ENCODE results near the gene GOLPH3.

GOLPH3 gene

GRCh38 chr5:32193591-32193990 lies 19.5 kb upstream of the GOLPH3 start (continued):
- TF ChIP-seq GLIS2 (tag by site-specific recombination; IDR thresholded peaks at IDR 0.05) (no peak), ZNF626 (tag by site-specific recombination; IDR thresholded peaks at IDR 0.05) (no peak), ZNF560 (tag by site-specific recombination; IDR thresholded peaks at IDR 0.05; ENCODE audit: borderline replicate concordance) (no peak), ZNF416 (tag by site-specific recombination; IDR thresholded peaks at IDR 0.05) (no peak), ZNF610 (tag by site-specific recombination; IDR thresholded peaks at IDR 0.05; ENCODE audit: borderline replicate concordance) (peak; percentile 96), ZNF776 (tag by site-specific recombination; IDR thresholded peaks at IDR 0.05; ENCODE audit: borderline replicate concordance) (no peak), ZNF623 (tag by site-specific recombination; IDR thresholded peaks at IDR 0.05) (no peak), WT1 (tag by site-specific recombination; IDR thresholded peaks at IDR 0.05) (peak; percentile 61), KLF7 (tag by site-specific recombination; IDR thresholded peaks at IDR 0.05; ENCODE audit: borderline replicate concordance) (no peak; the same call in 1 of the 2 replicates), ZSCAN23 (tag by site-specific recombination; IDR thresholded peaks at IDR 0.05) (no peak; the same call in 1 of the 2 replicates), ZNF354C (tag by site-specific recombination; IDR thresholded peaks at IDR 0.05; ENCODE audit: borderline replicate concordance, low read depth) (no peak), IKZF3 (tag by site-specific recombination; IDR thresholded peaks at IDR 0.05) (peak; percentile 97), ZSCAN5A (tag by site-specific recombination; IDR thresholded peaks at IDR 0.05) (no peak), ZNF792 (tag by site-specific recombination; IDR thresholded peaks at IDR 0.05) (no peak), ZNF114 (tag by site-specific recombination; IDR thresholded peaks at IDR 0.05) (no peak), ZSCAN18 (tag by site-specific recombination; IDR thresholded peaks at IDR 0.05) (0 out of 2 replicates have a peak, but pooled peaks have one; percentile 85), ZNF843 (tag by site-specific recombination; IDR thresholded peaks at IDR 0.05) (peak; percentile 96), ELK4 (IDR thresholded peaks at IDR 0.05; ENCODE audit: borderline replicate concordance, low read depth, low read length) (no peak), ZNF561 (tag by site-specific recombination; IDR thresholded peaks at IDR 0.05; ENCODE audit: borderline replicate concordance) (peak; percentile 98), ZNF138 (tag by site-specific recombination; IDR thresholded peaks at IDR 0.05; ENCODE audit: borderline replicate concordance) (no peak), ZNF121 (tag by site-specific recombination; IDR thresholded peaks at IDR 0.05) (no peak)
- TF ChIP-seq, protein P1, sequence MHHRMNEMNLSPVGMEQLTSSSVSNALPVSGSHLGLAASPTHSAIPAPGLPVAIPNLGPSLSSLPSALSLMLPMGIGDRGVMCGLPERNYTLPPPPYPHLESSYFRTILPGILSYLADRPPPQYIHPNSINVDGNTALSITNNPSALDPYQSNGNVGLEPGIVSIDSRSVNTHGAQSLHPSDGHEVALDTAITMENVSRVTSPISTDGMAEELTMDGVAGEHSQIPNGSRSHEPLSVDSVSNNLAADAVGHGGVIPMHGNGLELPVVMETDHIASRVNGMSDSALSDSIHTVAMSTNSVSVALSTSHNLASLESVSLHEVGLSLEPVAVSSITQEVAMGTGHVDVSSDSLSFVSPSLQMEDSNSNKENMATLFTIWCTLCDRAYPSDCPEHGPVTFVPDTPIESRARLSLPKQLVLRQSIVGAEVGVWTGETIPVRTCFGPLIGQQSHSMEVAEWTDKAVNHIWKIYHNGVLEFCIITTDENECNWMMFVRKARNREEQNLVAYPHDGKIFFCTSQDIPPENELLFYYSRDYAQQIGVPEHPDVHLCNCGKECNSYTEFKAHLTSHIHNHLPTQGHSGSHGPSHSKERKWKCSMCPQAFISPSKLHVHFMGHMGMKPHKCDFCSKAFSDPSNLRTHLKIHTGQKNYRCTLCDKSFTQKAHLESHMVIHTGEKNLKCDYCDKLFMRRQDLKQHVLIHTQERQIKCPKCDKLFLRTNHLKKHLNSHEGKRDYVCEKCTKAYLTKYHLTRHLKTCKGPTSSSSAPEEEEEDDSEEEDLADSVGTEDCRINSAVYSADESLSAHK (tag by site-specific recombination; IDR thresholded peaks at IDR 0.05): peak; percentile 76
- TF ChIP-seq, protein P2, sequence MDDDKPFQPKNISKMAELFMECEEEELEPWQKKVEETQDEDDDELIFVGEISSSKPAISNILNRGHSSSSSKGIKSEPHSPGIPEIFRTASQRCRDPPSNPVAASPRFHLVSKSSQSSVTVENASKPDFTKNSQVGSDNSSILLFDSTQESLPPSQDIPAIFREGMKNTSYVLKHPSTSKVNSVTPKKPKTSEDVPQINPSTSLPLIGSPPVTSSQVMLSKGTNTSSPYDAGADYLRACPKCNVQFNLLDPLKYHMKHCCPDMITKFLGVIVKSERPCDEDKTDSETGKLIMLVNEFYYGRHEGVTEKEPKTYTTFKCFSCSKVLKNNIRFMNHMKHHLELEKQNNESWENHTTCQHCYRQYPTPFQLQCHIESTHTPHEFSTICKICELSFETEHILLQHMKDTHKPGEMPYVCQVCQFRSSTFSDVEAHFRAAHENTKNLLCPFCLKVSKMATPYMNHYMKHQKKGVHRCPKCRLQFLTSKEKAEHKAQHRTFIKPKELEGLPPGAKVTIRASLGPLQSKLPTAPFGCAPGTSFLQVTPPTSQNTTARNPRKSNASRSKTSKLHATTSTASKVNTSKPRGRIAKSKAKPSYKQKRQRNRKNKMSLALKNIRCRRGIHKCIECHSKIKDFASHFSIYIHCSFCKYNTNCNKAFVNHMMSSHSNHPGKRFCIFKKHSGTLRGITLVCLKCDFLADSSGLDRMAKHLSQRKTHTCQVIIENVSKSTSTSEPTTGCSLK (tag by site-specific recombination; IDR thresholded peaks at IDR 0.05): no peak
- TF ChIP-seq, protein P3, sequence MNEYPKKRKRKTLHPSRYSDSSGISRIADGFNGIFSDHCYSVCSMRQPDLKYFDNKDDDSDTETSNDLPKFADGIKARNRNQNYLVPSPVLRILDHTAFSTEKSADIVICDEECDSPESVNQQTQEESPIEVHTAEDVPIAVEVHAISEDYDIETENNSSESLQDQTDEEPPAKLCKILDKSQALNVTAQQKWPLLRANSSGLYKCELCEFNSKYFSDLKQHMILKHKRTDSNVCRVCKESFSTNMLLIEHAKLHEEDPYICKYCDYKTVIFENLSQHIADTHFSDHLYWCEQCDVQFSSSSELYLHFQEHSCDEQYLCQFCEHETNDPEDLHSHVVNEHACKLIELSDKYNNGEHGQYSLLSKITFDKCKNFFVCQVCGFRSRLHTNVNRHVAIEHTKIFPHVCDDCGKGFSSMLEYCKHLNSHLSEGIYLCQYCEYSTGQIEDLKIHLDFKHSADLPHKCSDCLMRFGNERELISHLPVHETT (tag by site-specific recombination; IDR thresholded peaks at IDR 0.05): no peak
- TF ChIP-seq, protein P4, sequence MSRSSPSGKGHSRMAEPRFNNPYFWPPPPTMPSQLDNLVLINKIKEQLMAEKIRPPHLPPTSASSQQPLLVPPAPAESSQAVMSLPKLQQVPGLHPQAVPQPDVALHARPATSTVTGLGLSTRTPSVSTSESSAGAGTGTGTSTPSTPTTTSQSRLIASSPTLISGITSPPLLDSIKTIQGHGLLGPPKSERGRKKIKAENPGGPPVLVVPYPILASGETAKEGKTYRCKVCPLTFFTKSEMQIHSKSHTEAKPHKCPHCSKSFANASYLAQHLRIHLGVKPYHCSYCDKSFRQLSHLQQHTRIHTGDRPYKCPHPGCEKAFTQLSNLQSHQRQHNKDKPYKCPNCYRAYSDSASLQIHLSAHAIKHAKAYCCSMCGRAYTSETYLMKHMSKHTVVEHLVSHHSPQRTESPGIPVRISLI (tag by site-specific recombination; IDR thresholded peaks at IDR 0.05): no peak
- TF ChIP-seq, protein P5, sequence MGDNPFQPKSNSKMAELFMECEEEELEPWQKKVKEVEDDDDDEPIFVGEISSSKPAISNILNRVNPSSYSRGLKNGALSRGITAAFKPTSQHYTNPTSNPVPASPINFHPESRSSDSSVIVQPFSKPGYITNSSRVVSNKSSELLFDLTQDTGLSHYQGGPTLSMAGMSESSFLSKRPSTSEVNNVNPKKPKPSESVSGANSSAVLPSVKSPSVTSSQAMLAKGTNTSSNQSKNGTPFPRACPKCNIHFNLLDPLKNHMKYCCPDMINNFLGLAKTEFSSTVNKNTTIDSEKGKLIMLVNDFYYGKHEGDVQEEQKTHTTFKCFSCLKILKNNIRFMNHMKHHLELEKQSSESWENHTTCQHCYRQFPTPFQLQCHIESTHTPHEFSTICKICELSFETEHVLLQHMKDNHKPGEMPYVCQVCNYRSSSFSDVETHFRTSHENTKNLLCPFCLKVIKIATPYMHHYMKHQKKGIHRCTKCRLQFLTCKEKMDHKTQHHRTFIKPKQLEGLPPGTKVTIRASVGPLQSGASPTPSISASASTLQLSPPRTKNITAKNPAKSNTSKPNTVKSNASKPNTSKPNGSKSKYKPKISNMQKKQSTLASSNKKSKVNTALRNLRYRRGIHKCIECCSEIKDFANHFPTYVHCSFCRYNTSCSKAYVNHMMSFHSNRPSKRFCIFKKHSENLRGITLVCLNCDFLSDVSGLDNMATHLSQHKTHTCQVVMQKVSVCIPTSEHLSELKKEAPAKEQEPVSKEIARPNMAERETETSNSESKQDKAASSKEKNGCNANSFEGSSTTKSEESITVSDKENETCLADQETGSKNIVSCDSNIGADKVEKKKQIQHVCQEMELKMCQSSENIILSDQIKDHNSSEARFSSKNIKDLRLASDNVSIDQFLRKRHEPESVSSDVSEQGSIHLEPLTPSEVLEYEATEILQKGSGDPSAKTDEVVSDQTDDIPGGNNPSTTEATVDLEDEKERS (tag by site-specific recombination; IDR thresholded peaks at IDR 0.05): no peak
